Thoracic aorta (tissue), 2 donors: ENCODE results near the gene ETNK2. TPM values are rescaled to one million over a fixed set of nuclear protein-coding genes. Genes with fewer than 3 reads are reported as not detected.

Experiments
- ATAC-seq: fragments of 150-250 bp; one replicate; pipeline ENCODE4 v1.8.0; 2017; ENCODE audit warnings: low read depth; ENCODE audit not compliant: insufficient number of reproducible peaks, low FRiP score
- DNase-seq: peaks from one replicate; pipeline ENCODE4 v3.0.0-alpha.2; 2020; ENCODE audit warnings: low spot score
- H3K27ac ChIP-seq, 2 donors: fragments of 200-600 bp; sonication (generic); 1 replicate in 1 of 2; 2 replicates in 1 of 2; pipeline ENCODE4 v1.5.1; 2016; ENCODE audit warnings: mild to moderate bottlenecking in 2 of 2, moderate library complexity in 2 of 2
- H3K27me3 ChIP-seq: fragments of 200-600 bp; sonication (generic); replicated peaks from 2 replicates; pipeline ENCODE4 v1.6.0; 2016; ENCODE audit warnings: mild to moderate bottlenecking; ENCODE audit not compliant: insufficient read depth
- H3K36me3 ChIP-seq: fragments of 200-600 bp; sonication (generic); one replicate; pipeline ENCODE4 v1.5.1; 2016
- H3K4me1 ChIP-seq, 2 donors: fragments of 200-600 bp; sonication (generic); 1 replicate in 1 of 2; 2 replicates in 1 of 2; pipeline versions ENCODE4 v1.5.1 to v1.6.0; 2016; ENCODE audit warnings: low read depth in 2 of 2, mild to moderate bottlenecking in 1 of 2; ENCODE audit not compliant: control insufficient read depth in 1 of 2
- H3K4me3 ChIP-seq: fragments of 200-600 bp; sonication (generic); 2 replicates; pipeline ENCODE4 v1.5.1; 2016; ENCODE audit warnings: mild to moderate bottlenecking
- H3K9me3 ChIP-seq: fragments of 200-600 bp; sonication (generic); 2 replicates; pipeline ENCODE4 v1.5.1; 2016
- CTCF ChIP-seq: fragments of 200-600 bp; sonication (generic); IDR thresholded peaks from one replicate; pipeline ENCODE4 v1.5.1; 2019; ENCODE audit warnings: antibody characterized with exemption
- total RNA-seq, 2 donors: library from RNA; depleted of rRNA; stranded (reverse); fragments of >200 nt; gene quantifications; one replicate each; pipeline versions ENCODE4 v1.1.0 to v1.2.3, GENCODE V29; 2016

Gene ETNK2
- total RNA-seq, 2 donors from 2014 or later: 18.0 to 24.5 TPM

- Histone ChIP-seq H3K27me3 (no peaks in the 10 kb centered on the region), H3K4me3 (no peak overlapping the region), H3K36me3 (no peaks in the 10 kb centered on the region), H3K27ac (no peak overlapping the region), H3K4me1 (no peaks in the 10 kb centered on the region), H3K9me3 (no peaks in the 10 kb centered on the region)
- ATAC-seq: no peak
- DNase-seq: no peak
- no peak for TF ChIP-seq CTCF
Observed at GRCh38 chr1:204181116-204181515, 29.3 kb upstream of the ETNK2 start.

- DNase-seq (no peak), ATAC-seq (no peak)
- no peak overlapping the region for H3K27ac ChIP-seq
- H3K27me3 ChIP-seq: no peaks in the 10 kb centered on the region
- H3K4me1 ChIP-seq: no peaks in the 10 kb centered on the region
- H3K36me3 ChIP-seq: no peaks in the 10 kb centered on the region
- no peaks in the 10 kb centered on the region for H3K9me3 ChIP-seq
- H3K4me3 ChIP-seq: no peak overlapping the region
- no peak for TF ChIP-seq CTCF
Observed at GRCh38 chr1:204180133-204180532, 28.3 kb upstream of the ETNK2 start.

DNA sequence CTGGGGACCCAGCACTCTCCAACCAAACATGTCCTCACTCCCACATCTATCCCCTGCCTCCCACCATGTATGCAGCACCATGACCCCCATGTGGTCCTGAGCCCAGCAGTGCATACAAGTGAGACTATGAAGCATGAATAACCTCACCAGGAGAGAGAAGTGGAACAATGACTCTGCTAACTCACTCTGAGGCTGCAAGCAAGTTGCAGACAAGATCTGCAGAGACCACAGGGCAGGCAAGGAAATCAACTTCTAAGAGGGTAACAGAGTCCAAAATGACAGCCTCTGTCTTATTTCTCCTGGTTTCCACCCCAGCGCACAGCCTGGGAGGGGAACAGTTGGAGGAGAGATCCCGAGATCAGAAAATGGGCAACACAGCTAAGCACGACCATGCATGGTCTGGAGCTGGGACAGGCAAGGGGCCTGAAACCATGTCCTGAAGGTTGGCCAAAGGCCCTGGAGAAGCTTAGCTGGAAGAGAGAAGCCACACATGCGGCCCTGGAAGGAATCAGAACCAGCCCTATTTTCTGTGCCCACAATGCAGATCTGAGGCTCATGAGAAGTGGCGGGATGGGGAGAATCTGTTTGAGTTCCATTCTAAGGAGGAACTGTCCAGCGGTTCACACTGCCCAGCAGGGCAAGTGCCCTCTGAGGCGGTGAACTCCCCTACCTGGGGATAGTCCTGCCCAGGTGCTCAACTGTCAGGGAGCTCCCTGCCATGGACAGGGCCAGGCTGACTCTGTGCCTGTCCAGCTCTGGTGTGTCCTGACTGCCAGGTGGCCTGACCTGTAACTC lies 26.8 kb upstream of the ETNK2 start:
- no peaks in the 10 kb centered on the region for H3K4me1 ChIP-seq
- no peak overlapping the region for H3K27ac ChIP-seq
- DNase-seq (no peak), ATAC-seq (no peak)
- H3K9me3 ChIP-seq: no peaks in the 10 kb centered on the region
- no peak overlapping the region for H3K4me3 ChIP-seq
- TF ChIP-seq CTCF: no peak
- no peaks in the 10 kb centered on the region for H3K27me3 ChIP-seq
- no peaks in the 10 kb centered on the region for H3K36me3 ChIP-seq

- no peaks in the 10 kb centered on the region for H3K9me3 ChIP-seq
- H3K4me3 ChIP-seq: no peak overlapping the region
- ATAC-seq (no peak), DNase-seq (no peak)
- no peaks in the 10 kb centered on the region for H3K27me3 ChIP-seq
- no peaks in the 10 kb centered on the region for H3K36me3 ChIP-seq
- no peak overlapping the region for H3K27ac ChIP-seq
- H3K4me1 ChIP-seq: no peaks in the 10 kb centered on the region
- no peak for TF ChIP-seq CTCF
Observed at GRCh38 chr1:204177133-204177532, 25.3 kb upstream of the ETNK2 start.

DNA sequence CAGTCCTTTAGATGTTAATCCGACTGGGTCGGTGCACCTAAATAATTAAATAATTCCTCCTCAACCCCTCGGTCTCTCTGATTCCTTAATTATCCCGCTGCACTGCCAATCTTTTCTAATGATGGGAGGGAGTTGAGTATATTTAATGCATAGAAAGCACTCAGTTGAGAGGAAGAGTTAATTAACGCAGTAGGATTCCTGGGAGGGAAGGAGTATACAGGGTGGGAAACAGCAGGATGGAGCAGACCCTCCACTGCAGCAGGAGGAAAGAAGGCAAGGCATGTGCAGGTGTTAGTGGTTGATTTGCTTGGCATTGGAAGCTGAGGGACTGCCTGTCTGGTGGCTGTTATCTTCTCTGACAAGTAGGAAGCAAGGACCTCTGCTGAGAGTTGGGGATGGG lies 24.2 kb upstream of the ETNK2 start:
- ATAC-seq (no peak), DNase-seq (no peak)
- Histone ChIP-seq H3K4me3 (no peak overlapping the region), H3K27me3 (no peaks in the 10 kb centered on the region), H3K4me1 (no peaks in the 10 kb centered on the region), H3K27ac (no peak overlapping the region), H3K36me3 (no peaks in the 10 kb centered on the region), H3K9me3 (no peaks in the 10 kb centered on the region)
- TF ChIP-seq CTCF: no peak
